ENCODE data around the gene SEPSECS. TPM values are rescaled to one million over a fixed set of nuclear protein-coding genes. Genes with fewer than 3 reads are reported as not detected.

SEPSECS gene
- total and polyA plus RNA-seq, 9 of the 15 experiments (the other 6 are each of a cell fraction or from before 2014, with no cell fraction given) = 3.9 to 17.2 (median 7.9) TPM

GRCh38 chr4:25076625-25077398, 83.4 kb downstream of the SEPSECS start:
- no peaks in the 10 kb centered on the region for H3K36me3 ChIP-seq (ENCODE audit: control insufficient read depth, insufficient read depth, low read length)
- no peak overlapping the region for H3K4me2 ChIP-seq (ENCODE audit: insufficient read depth, low read length)
- FAIRE-seq (no peak), DNase-seq (ENCODE audit: extremely low read depth in 1 of 4, low spot score in 3 of 4) (no peak), ATAC-seq (no peak)
- ChIA-PET POLR2A (interaction anchor here (0.6 kb wide), 1 partner anchor 12 kb away, joined by 4 read pairs; no protein-coding TSS in a partner anchor), CTCF (ENCODE audit: low intra/inter-chr PET ratio) (no interaction called here)
- intact Hi-C loops (cut with micrococcal nuclease) (no loop called here), in situ Hi-C loops (cut with MboI) (no loop called here)
- no peak overlapping the region for H3K27ac ChIP-seq (ENCODE audit: extremely low read depth, low read depth, low read length)
- H3K4me3 ChIP-seq = no peak overlapping the region
- H3K9ac ChIP-seq (ENCODE audit: insufficient read depth in 1 of 2, low read depth in 2 of 2, low read length in 2 of 2) = no peak overlapping the region
- WGBS (ENCODE audit: insufficient coverage, low coverage, missing lambda C conversion rate) = 0% methylated on average over 2 of the region's 3 CpGs
- no peak overlapping the region for H2AFZ ChIP-seq (ENCODE audit: low read depth, low read length)
- no peaks in the 10 kb centered on the region for H3K9me1 ChIP-seq (ENCODE audit: control insufficient read depth, insufficient read depth, low read length)
- no peaks in the 10 kb centered on the region for H3K9me3 ChIP-seq (replicated peaks; ENCODE audit: control insufficient read depth, insufficient read depth, low read depth, low read length)
- no peaks in the 10 kb centered on the region for H3K79me2 ChIP-seq (ENCODE audit: control insufficient read depth, insufficient read depth, low read length)
- H3K4me1 ChIP-seq (replicated peaks in 1 of 2; ENCODE audit: control insufficient read depth in 2 of 2, insufficient read depth in 2 of 2, low read length in 2 of 2) = 0 out of 5 replicates have a peak, but pooled peaks cover 0 to under 1% of the 10 kb centered on the region in 2 experiments
- TF ChIP-seq ZNF311 (CRISPR knock-in tag; IDR thresholded peaks at IDR 0.05) = no peak
- TF ChIP-seq ELF2 (CRISPR knock-in tag; IDR thresholded peaks at IDR 0.05) = no peak
- TF ChIP-seq SETDB1 (IDR thresholded peaks at IDR 0.05; ENCODE audit: low read length) = no peak
- no peak for TF ChIP-seq GMEB1 (CRISPR knock-in tag; IDR thresholded peaks at IDR 0.05)
- TF ChIP-seq PHB2 (IDR thresholded peaks at IDR 0.05; ENCODE audit: low read depth) = no peak
- TF ChIP-seq, protein P1, sequence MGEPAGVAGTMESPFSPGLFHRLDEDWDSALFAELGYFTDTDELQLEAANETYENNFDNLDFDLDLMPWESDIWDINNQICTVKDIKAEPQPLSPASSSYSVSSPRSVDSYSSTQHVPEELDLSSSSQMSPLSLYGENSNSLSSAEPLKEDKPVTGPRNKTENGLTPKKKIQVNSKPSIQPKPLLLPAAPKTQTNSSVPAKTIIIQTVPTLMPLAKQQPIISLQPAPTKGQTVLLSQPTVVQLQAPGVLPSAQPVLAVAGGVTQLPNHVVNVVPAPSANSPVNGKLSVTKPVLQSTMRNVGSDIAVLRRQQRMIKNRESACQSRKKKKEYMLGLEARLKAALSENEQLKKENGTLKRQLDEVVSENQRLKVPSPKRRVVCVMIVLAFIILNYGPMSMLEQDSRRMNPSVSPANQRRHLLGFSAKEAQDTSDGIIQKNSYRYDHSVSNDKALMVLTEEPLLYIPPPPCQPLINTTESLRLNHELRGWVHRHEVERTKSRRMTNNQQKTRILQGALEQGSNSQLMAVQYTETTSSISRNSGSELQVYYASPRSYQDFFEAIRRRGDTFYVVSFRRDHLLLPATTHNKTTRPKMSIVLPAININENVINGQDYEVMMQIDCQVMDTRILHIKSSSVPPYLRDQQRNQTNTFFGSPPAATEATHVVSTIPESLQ (CRISPR knock-in tag; IDR thresholded peaks at IDR 0.05) = no peak
- no peak for TF ChIP-seq MYNN (IDR thresholded peaks at IDR 0.05)
- no peak for TF ChIP-seq MYNN (CRISPR knock-in tag; IDR thresholded peaks at IDR 0.05)
- no peak for TF ChIP-seq CTCFL (IDR thresholded peaks at IDR 0.05; ENCODE audit: borderline replicate concordance, insufficient read depth, low read depth, low read length, poor library complexity, severe bottlenecking)
- TF ChIP-seq TCF7L2 (IDR thresholded peaks at IDR 0.05; ENCODE audit: low read depth, low read length) = no peak
- TF ChIP-seq TFAM (CRISPR knock-in tag; conservative IDR thresholded peaks at IDR 0.05) = no peak
- no peak for TF ChIP-seq KLF6 (CRISPR knock-in tag; IDR thresholded peaks at IDR 0.05; ENCODE audit: borderline replicate concordance)
- H3K27me3 ChIP-seq (ENCODE audit: control insufficient read depth in 2 of 2, insufficient read depth in 2 of 2, low read length in 2 of 2) = peaks cover 9 to 32% of the 10 kb centered on the region in 2 experiments
- BruUV-seq (replicated peaks) = no TSS peak
- no peaks in the 10 kb centered on the region for H4K20me1 ChIP-seq (replicated peaks; ENCODE audit: control insufficient read depth, insufficient read depth, low read length)
